ENCODE data around the gene HECW1.

- no peak for TF ChIP-seq TAF1 (IDR thresholded peaks at IDR 0.05; ENCODE audit: borderline replicate concordance, insufficient read depth, low read length)
- TF ChIP-seq FOXP2 (optimal IDR thresholded peaks at IDR 0.05; ENCODE audit: borderline replicate concordance, extremely low read depth, extremely low read length, insufficient read depth) = no peak
- no peak for TF ChIP-seq POLR2AphosphoS5 (IDR thresholded peaks at IDR 0.05; ENCODE audit: low read depth, low read length)
- TF ChIP-seq REST (IDR thresholded peaks at IDR 0.05; ENCODE audit: insufficient read depth in 1 of 2, low read depth in 2 of 2, low read length in 2 of 2) = no peak
Measured at GRCh38 chr7:43076189-43076605, 36.2 kb upstream of the HECW1 start.
